IMR-90 (cell line): Measurements from ENCODE around the gene FTCDNL1. TPM values are rescaled to one million over a fixed set of nuclear protein-coding genes. Genes with fewer than 3 reads are reported as not detected.

Experiments used
- ATAC-seq: fragments of 200-7000 bp; cut with Tn5 transposase; 2 replicates; pipeline ENCODE4 v1.9.1; 2020; ENCODE audit warnings: low read depth, mild to moderate bottlenecking, moderate library complexity
- BruUV-seq: library from RNA; stranded (reverse); fragments of 400-500 nt; replicated peaks from 2 replicates; lab custom pipeline; 2021; lab: Mats Ljungman, UMichigan
- CTCF ChIA-PET: fragments of 300-600 bp; formaldehyde crosslinking; extraction: SDS; loops from one replicate; lab custom pipeline; 2021; ENCODE audit warnings: antibody characterized with exemption; lab: Yijun Ruan, JAX
- POLR2A ChIA-PET: fragments of 300-600 bp; sonication (Branson Sonifier 250); formaldehyde crosslinking; loops from one replicate; lab custom pipeline; 2022; ENCODE audit warnings: antibody characterized with exemption; ENCODE audit not compliant: unreplicated experiment; lab: Charles Lee
- DNase-seq: peaks from one replicate; pipeline ENCODE4 v3.0.0; 2013
- H2AFZ ChIP-seq: replicated peaks from 2 replicates; pipeline ENCODE3; 2013; ENCODE audit warnings: low read length, mild to moderate bottlenecking; ENCODE audit not compliant: poor library complexity
- H2AK5ac ChIP-seq: 2 replicates; pipeline ENCODE4 v1.6.1; 2013; ENCODE audit warnings: low read depth, low read length, inconsistent platforms
- H2AK9ac ChIP-seq: replicated peaks from 2 replicates; pipeline ENCODE3; 2013; ENCODE audit warnings: mild to moderate bottlenecking, low read depth, low read length, moderate library complexity; ENCODE audit not compliant: poor library complexity
- H2BK120ac ChIP-seq: 2 replicates; pipeline ENCODE4 v1.6.1; 2013; ENCODE audit warnings: low read depth, low read length, inconsistent platforms
- H2BK15ac ChIP-seq: 3 replicates; pipeline ENCODE4 v1.6.1; 2013; ENCODE audit warnings: low read depth, low read length, inconsistent platforms
- H2BK20ac ChIP-seq: 2 replicates; pipeline ENCODE4 v1.6.1; 2013; ENCODE audit warnings: low read depth, mild to moderate bottlenecking, inconsistent platforms, low read length, moderate library complexity
- H2BK5ac ChIP-seq: 2 replicates; pipeline ENCODE4 v1.6.1; 2013; ENCODE audit warnings: mild to moderate bottlenecking, low read depth, low read length, inconsistent platforms; ENCODE audit not compliant: poor library complexity, severe bottlenecking
- H3K14ac ChIP-seq: replicated peaks from 2 replicates; pipeline ENCODE4 v1.6.1; 2013; ENCODE audit warnings: low read depth, low read length, inconsistent platforms
- H3K18ac ChIP-seq: 2 replicates; pipeline ENCODE4 v1.6.1; 2013; ENCODE audit warnings: low read depth, low read length, control low read depth
- H3K23ac ChIP-seq: 2 replicates; pipeline ENCODE4 v1.6.1; 2013; ENCODE audit warnings: low read depth, low read length, inconsistent platforms
- H3K27ac ChIP-seq: 2 replicates; pipeline ENCODE4 v1.5.1; 2013; ENCODE audit warnings: mild to moderate bottlenecking, control low read depth, low read length; ENCODE audit not compliant: insufficient read depth
- H3K27me3 ChIP-seq: 2 replicates; pipeline ENCODE4 v1.6.1; 2013; ENCODE audit warnings: low read length; ENCODE audit not compliant: control insufficient read depth, insufficient read depth
- H3K36me3 ChIP-seq: 2 replicates; pipeline ENCODE4 v1.6.1; 2013; ENCODE audit warnings: low read length, mixed read lengths; ENCODE audit not compliant: control insufficient read depth, insufficient read depth
- H3K4ac ChIP-seq: 2 replicates; pipeline ENCODE4 v1.6.1; 2013; ENCODE audit warnings: low read depth, low read length, inconsistent platforms
- H3K4me1 ChIP-seq: 2 replicates; pipeline ENCODE4 v1.6.1; 2013; ENCODE audit warnings: low read length, mixed read lengths; ENCODE audit not compliant: control insufficient read depth, insufficient read depth
- H3K4me2 ChIP-seq: 2 replicates; pipeline ENCODE4 v1.6.1; 2013; ENCODE audit warnings: low read depth, mild to moderate bottlenecking, control low read depth, low read length, moderate library complexity
- H3K4me3 ChIP-seq: 2 replicates; pipeline ENCODE4 v1.5.1; 2013; ENCODE audit warnings: low read depth, mild to moderate bottlenecking, control low read depth, low read length, moderate library complexity; ENCODE audit not compliant: insufficient read depth
- H3K56ac ChIP-seq: 2 replicates; pipeline ENCODE4 v1.6.1; 2013; ENCODE audit warnings: low read length, inconsistent platforms; ENCODE audit not compliant: insufficient read depth; ENCODE audit errors: extremely low read depth
- H3K79me1 ChIP-seq, 2 experiments: 2 replicates each; pipeline ENCODE4 v1.6.1; 2013; ENCODE audit warnings: low read length in 2 of 2, inconsistent platforms in 1 of 2, low read depth in 1 of 2
- H3K9ac ChIP-seq: 2 replicates; pipeline ENCODE4 v1.6.1; 2013; ENCODE audit warnings: low read depth, low read length, control low read depth
- H3K9me1 ChIP-seq: 2 replicates; pipeline ENCODE4 v1.6.1; 2013; ENCODE audit warnings: low read length, inconsistent platforms; ENCODE audit not compliant: insufficient read depth
- H3K9me3 ChIP-seq: 2 replicates; pipeline ENCODE4 v1.6.1; 2013; ENCODE audit warnings: low read length; ENCODE audit not compliant: control insufficient read depth, insufficient read depth
- H4K20me1 ChIP-seq: 2 replicates; pipeline ENCODE4 v1.6.1; 2013; ENCODE audit warnings: low read length, inconsistent platforms; ENCODE audit not compliant: insufficient read depth
- H4K5ac ChIP-seq: 2 replicates; pipeline ENCODE4 v1.6.1; 2013; ENCODE audit warnings: mild to moderate bottlenecking, low read depth, low read length, control low read depth
- H4K8ac ChIP-seq, 2 experiments: 2 replicates each; pipeline ENCODE4 v1.6.1; 2013; ENCODE audit warnings: low read depth in 2 of 2, low read length in 2 of 2, control low read depth in 1 of 2, inconsistent platforms in 1 of 2
- H4K91ac ChIP-seq: 2 replicates; pipeline ENCODE4 v1.6.1; 2013; ENCODE audit warnings: low read depth, low read length, inconsistent platforms; ENCODE audit not compliant: insufficient read depth
- BHLHE40 ChIP-seq: fragments of 150-350 bp; IDR thresholded peaks from 2 replicates; pipeline ENCODE4 v1.6.1; 2016; ENCODE audit warnings: mild to moderate bottlenecking, low read depth, low read length
- CEBPB ChIP-seq: IDR thresholded peaks from 2 replicates; pipeline ENCODE4 v1.6.1; 2012; ENCODE audit warnings: low read depth, low read length, improper control_type of control experiment
- CHD1 ChIP-seq: IDR thresholded peaks from 2 replicates; pipeline ENCODE4 v1.6.1; 2012; ENCODE audit warnings: low read depth, low read length, improper control_type of control experiment
- CTCF ChIP-seq: conservative IDR thresholded peaks from 2 replicates; pipeline ENCODE4 v1.5.1; 2012; ENCODE audit warnings: mild to moderate bottlenecking, low read depth, low read length, improper control_type of control experiment
- ELK1 ChIP-seq: fragments of 150-350 bp; IDR thresholded peaks from 2 replicates; pipeline ENCODE4 v1.6.1; 2016; ENCODE audit warnings: low read depth, mild to moderate bottlenecking, low read length, moderate library complexity, borderline replicate concordance
- FOS ChIP-seq: fragments of 150-350 bp; IDR thresholded peaks from 2 replicates; pipeline ENCODE4 v1.6.1; 2016; ENCODE audit warnings: low read depth, low read length
- MAFK ChIP-seq: IDR thresholded peaks from 2 replicates; pipeline ENCODE4 v1.6.1; 2012; ENCODE audit warnings: low read depth, low read length, improper control_type of control experiment
- MAZ ChIP-seq: IDR thresholded peaks from 2 replicates; pipeline ENCODE4 v1.6.1; 2012; ENCODE audit warnings: low read depth, mild to moderate bottlenecking, low read length, improper control_type of control experiment, moderate library complexity, borderline replicate concordance
- MXI1 ChIP-seq: IDR thresholded peaks from 2 replicates; pipeline ENCODE4 v1.6.1; 2012; ENCODE audit warnings: low read depth, mild to moderate bottlenecking, low read length, moderate library complexity, borderline replicate concordance
- NFE2L2 ChIP-seq: fragments of 150-350 bp; IDR thresholded peaks from 2 replicates; pipeline ENCODE4 v1.6.1; 2016; ENCODE audit warnings: low read depth, mild to moderate bottlenecking, low read length
- POLR2A ChIP-seq: IDR thresholded peaks from 2 replicates; pipeline ENCODE4 v1.6.1; 2012; ENCODE audit warnings: mild to moderate bottlenecking, low read depth, low read length
- RAD21 ChIP-seq: IDR thresholded peaks from 2 replicates; pipeline ENCODE4 v1.6.1; 2012; ENCODE audit warnings: low read length, improper control_type of control experiment
- RCOR1 ChIP-seq: IDR thresholded peaks from 2 replicates; pipeline ENCODE4 v1.6.1; 2012; ENCODE audit warnings: mild to moderate bottlenecking, low read length, improper control_type of control experiment; ENCODE audit not compliant: insufficient replicate concordance
- RFX5 ChIP-seq: IDR thresholded peaks from 2 replicates; pipeline ENCODE4 v1.8.0; 2012; ENCODE audit warnings: low read depth, mild to moderate bottlenecking, low read length, moderate library complexity
- SMC3 ChIP-seq: fragments of 150-350 bp; IDR thresholded peaks from 2 replicates; pipeline ENCODE4 v1.6.1; 2016; ENCODE audit warnings: low read depth, mild to moderate bottlenecking, antibody characterized with exemption, low read length, moderate library complexity
- USF2 ChIP-seq: fragments of 150-350 bp; IDR thresholded peaks from 2 replicates; pipeline ENCODE4 v1.6.1; 2017; ENCODE audit warnings: mild to moderate bottlenecking, antibody characterized with exemption, low read length, low read depth
- WGBS, 2 experiments: methylation state at CpG; one replicate each; pipeline versions ENCODE4 v1.1.5 to v1.1.7; 2013; ENCODE audit warnings: missing lambda C conversion rate in 2 of 2; ENCODE audit not compliant: insufficient read length in 1 of 2; ENCODE audit errors: extremely low coverage in 2 of 2; 5-methylcytosine and 5-hydroxymethylcytosine counted together
- dilution Hi-C: fragments of 300-500 bp; cut with HindIII; formaldehyde crosslinking; loops from one replicate; pipeline ENCODE4 v1.14.3; 2018; ENCODE audit warnings: low sequenced_read_pairs; ENCODE audit not compliant: unreplicated experiment
- in situ Hi-C: fragments of 300-500 bp; cut with MboI; formaldehyde crosslinking; loops from 3 replicates; pipeline ENCODE4 v1.14.3; 2019; ENCODE audit warnings: low sequenced_read_pairs, inconsistent platforms, mixed read lengths
- intact Hi-C: fragments of 100-400 bp; cut with micrococcal nuclease; formaldehyde crosslinking; loops from 2 replicates; pipeline ENCODE4 v1.10.0; 2022
- polyA plus RNA-seq, 3 experiments: library from polyadenylated mRNA; depleted of rRNA; stranded (reverse); fragments of >200 nt; gene quantifications; 2 replicates each; pipeline ENCODE4 v1.2.3, GENCODE V29; 2012; ENCODE audit warnings: low replicate concordance in 1 of 3
- total RNA-seq: library from RNA; depleted of rRNA; stranded (reverse); fragments of >200 nt; gene quantifications from 2 replicates; pipeline ENCODE4 v1.2.3, GENCODE V29; 2012

The FTCDNL1 gene
- total and polyA plus RNA-seq, 2 of the 4 experiments (the other 2 are of a cell fraction): 0.18 to 0.21 TPM

GRCh38 chr2:199869653-199870052 lies 18.7 kb upstream of the FTCDNL1 start:
- H3K27ac ChIP-seq: no peak overlapping the region
- H2AK5ac ChIP-seq: no peak overlapping the region
- WGBS, 2 experiments: no CpG with 5 or more reads among the region's 1 CpG
- no peak overlapping the region for H4K8ac ChIP-seq
- H2AFZ ChIP-seq: no peak overlapping the region
- H4K91ac ChIP-seq: no peak overlapping the region
- ChIA-PET POLR2A (no interaction called here), CTCF (no interaction called here)
- no peak overlapping the region for H3K9ac ChIP-seq
- H3K9me3 ChIP-seq: peaks cover 3% of the 10 kb centered on the region
- dilution Hi-C loops (no loop called here), in situ Hi-C loops (loop anchor here (10.0 kb wide), 1 partner anchor 165 kb away; no protein-coding TSS in a partner anchor), intact Hi-C loops (no loop called here)
- H3K18ac ChIP-seq: no peak overlapping the region
- H2BK20ac ChIP-seq: no peak overlapping the region
- no peaks in the 10 kb centered on the region for H3K4me1 ChIP-seq
- H3K23ac ChIP-seq: no peak overlapping the region
- no peak overlapping the region for H4K5ac ChIP-seq
- H3K14ac ChIP-seq: no peak overlapping the region
- no peaks in the 10 kb centered on the region for H3K36me3 ChIP-seq
- no peak overlapping the region for H2BK5ac ChIP-seq
- H2BK15ac ChIP-seq: no peak overlapping the region
- no peaks in the 10 kb centered on the region for H4K20me1 ChIP-seq
- no peak overlapping the region for H2AK9ac ChIP-seq
- H3K4ac ChIP-seq: no peak overlapping the region
- ATAC-seq: no peak
- no peak overlapping the region for H3K4me3 ChIP-seq
- no TSS peak for BruUV-seq
- no peak for DNase-seq
- no peaks in the 10 kb centered on the region for H3K79me1 ChIP-seq
- H2BK120ac ChIP-seq: no peak overlapping the region
- H3K4me2 ChIP-seq: no peak overlapping the region
- no peaks in the 10 kb centered on the region; the same call in 1 of the 2 replicates for H3K27me3 ChIP-seq
- no peak overlapping the region for H3K56ac ChIP-seq
- TF ChIP-seq SMC3: no peak
- TF ChIP-seq CTCF: no peak
- TF ChIP-seq MXI1: no peak
- TF ChIP-seq CEBPB: no peak
- no peak for TF ChIP-seq NFE2L2
- TF ChIP-seq CHD1: no peak
- TF ChIP-seq RAD21: no peak
- TF ChIP-seq MAZ: no peak
- no peak for TF ChIP-seq FOS
- TF ChIP-seq POLR2A: no peak
- no peak for TF ChIP-seq USF2
- no peak for TF ChIP-seq MAFK
- TF ChIP-seq ELK1: no peak
- TF ChIP-seq RFX5: no peak
- no peak for TF ChIP-seq BHLHE40
- TF ChIP-seq RCOR1: no peak
- H3K9me1 ChIP-seq: no peaks in the 10 kb centered on the region
